ENCODE data around the gene CALR3.
"Not testable (repeated sequence)": the region's sequence is repeated elsewhere in the genome, so short reads cannot be mapped to it uniquely, and the experiment has no call there.

CALR3 gene

GRCh38 chr19:16496613-16496983 is 631 bp upstream of the CALR3 start:
- H4K12ac ChIP-seq (ENCODE audit: low read depth, low read length): peak overlapping the region; percentile 83
- peak overlapping the region; percentile 81 for H3K4me3 ChIP-seq (ENCODE audit: low read depth, low read length)
- H4K91ac ChIP-seq (ENCODE audit: low read depth, low read length): peak overlapping the region; percentile 82
- peaks cover 6% of the 10 kb centered on the region for H3K79me2 ChIP-seq (ENCODE audit: control insufficient read depth, insufficient read depth, low read length, poor library complexity)
- H2BK120ac ChIP-seq (ENCODE audit: insufficient read depth, low read length, poor library complexity): no peak overlapping the region
- H3K79me1 ChIP-seq (ENCODE audit: low read length): peaks cover 6% of the 10 kb centered on the region
- H3K14ac ChIP-seq (ENCODE audit: low read length): peak overlapping the region; percentile 59
- H3K18ac ChIP-seq (ENCODE audit: low read length): peak overlapping the region; percentile 57
- H3K23ac ChIP-seq (ENCODE audit: low read length): no peak overlapping the region
- no CpG with 5 or more reads among the region's 16 CpGs for WGBS (ENCODE audit: extremely low coverage, insufficient coverage, insufficient read length)
- DNase-seq: peak; percentile 77 to 86
- H3K9me3 ChIP-seq (ENCODE audit: insufficient read depth, low read depth, low read length): peaks cover 2% of the 10 kb centered on the region
- H4K8ac ChIP-seq (ENCODE audit: low read depth, low read length): peak overlapping the region; percentile 97
- H2BK12ac ChIP-seq (ENCODE audit: low read length): no peak overlapping the region
- peaks cover 0 to 4% of the 10 kb centered on the region in 2 experiments for H3K36me3 ChIP-seq (ENCODE audit: control insufficient read depth in 1 of 2, insufficient read depth in 2 of 2, low read length in 2 of 2)
- H2AFZ ChIP-seq (ENCODE audit: insufficient read depth, low read length, poor library complexity): peak overlapping the region; percentile 94
- H3K27ac ChIP-seq (ENCODE audit: low read depth, low read length): no peak overlapping the region
- H3K9ac ChIP-seq (ENCODE audit: low read length): peak overlapping the region; percentile 11
- peak overlapping the region; percentile 65 for H3K4ac ChIP-seq (ENCODE audit: low read depth, low read length)
- no peak overlapping the region for H2BK5ac ChIP-seq (ENCODE audit: low read depth, low read length, poor library complexity)
- H3K27me3 ChIP-seq (ENCODE audit: insufficient read depth, low read length): no peaks in the 10 kb centered on the region
- H3K4me1 ChIP-seq (ENCODE audit: control insufficient read depth in 1 of 2, insufficient read depth in 2 of 2, low read length in 2 of 2): peaks cover 2 to 5% of the 10 kb centered on the region in 2 experiments
- no peak overlapping the region for H2AK5ac ChIP-seq (ENCODE audit: low read length)
- peak overlapping the region; percentile 74 for H3K4me2 ChIP-seq (ENCODE audit: low read length)

- not testable (repeated sequence) for H3K4me3 ChIP-seq (ENCODE audit: low read depth, low read length); H3K14ac ChIP-seq (ENCODE audit: low read length); H4K91ac ChIP-seq (ENCODE audit: low read depth, low read length); H3K18ac ChIP-seq (ENCODE audit: low read length); H3K9me3 ChIP-seq (ENCODE audit: insufficient read depth, low read depth, low read length); H3K9ac ChIP-seq (ENCODE audit: low read length); H3K36me3 ChIP-seq (ENCODE audit: control insufficient read depth in 1 of 2, insufficient read depth in 2 of 2, low read length in 2 of 2); H3K79me2 ChIP-seq (ENCODE audit: control insufficient read depth, insufficient read depth, low read length, poor library complexity); H3K79me1 ChIP-seq (ENCODE audit: low read length); H4K8ac ChIP-seq (ENCODE audit: low read depth, low read length); H2AK5ac ChIP-seq (ENCODE audit: low read length); H4K12ac ChIP-seq (ENCODE audit: low read depth, low read length); H3K23ac ChIP-seq (ENCODE audit: low read length); H3K4me1 ChIP-seq (ENCODE audit: control insufficient read depth in 1 of 2, insufficient read depth in 2 of 2, low read length in 2 of 2); H3K4me2 ChIP-seq (ENCODE audit: low read length); H3K27me3 ChIP-seq (ENCODE audit: insufficient read depth, low read length); H3K4ac ChIP-seq (ENCODE audit: low read depth, low read length); H3K27ac ChIP-seq (ENCODE audit: low read depth, low read length); H2AFZ ChIP-seq (ENCODE audit: insufficient read depth, low read length, poor library complexity); H2BK5ac ChIP-seq (ENCODE audit: low read depth, low read length, poor library complexity); H2BK120ac ChIP-seq (ENCODE audit: insufficient read depth, low read length, poor library complexity); H2BK12ac ChIP-seq (ENCODE audit: low read length)
- no CpG with 5 or more reads among the region's 4 CpGs for WGBS (ENCODE audit: extremely low coverage, insufficient coverage, insufficient read length)
- peak; percentile 48 to 83 for DNase-seq
Observed at GRCh38 chr19:16486476-16486875, 9.5 kb downstream of the CALR3 start.

GRCh38 chr19:16482745-16483144 is 13.2 kb downstream of the CALR3 start:
- H3K79me1 ChIP-seq (ENCODE audit: low read length): no peaks in the 10 kb centered on the region
- H2BK120ac ChIP-seq (ENCODE audit: insufficient read depth, low read length, poor library complexity): no peak overlapping the region
- H3K9ac ChIP-seq (ENCODE audit: low read length): no peak overlapping the region
- no peaks in the 10 kb centered on the region for H3K27me3 ChIP-seq (ENCODE audit: insufficient read depth, low read length)
- H3K4ac ChIP-seq (ENCODE audit: low read depth, low read length): no peak overlapping the region
- no peak overlapping the region for H2BK5ac ChIP-seq (ENCODE audit: low read depth, low read length, poor library complexity)
- no peak overlapping the region for H3K4me3 ChIP-seq (ENCODE audit: low read depth, low read length)
- DNase-seq: no peak
- no peak overlapping the region for H4K12ac ChIP-seq (ENCODE audit: low read depth, low read length)
- no peak overlapping the region for H3K14ac ChIP-seq (ENCODE audit: low read length)
- H2AK5ac ChIP-seq (ENCODE audit: low read length): no peak overlapping the region
- no peaks in the 10 kb centered on the region for H3K79me2 ChIP-seq (ENCODE audit: control insufficient read depth, insufficient read depth, low read length, poor library complexity)
- no peak overlapping the region for H3K27ac ChIP-seq (ENCODE audit: low read depth, low read length)
- no CpG with 5 or more reads among the region's 7 CpGs for WGBS (ENCODE audit: extremely low coverage, insufficient coverage, insufficient read length)
- H3K36me3 ChIP-seq (ENCODE audit: control insufficient read depth in 1 of 2, insufficient read depth in 2 of 2, low read length in 2 of 2): no peaks in the 10 kb centered on the region
- H2BK12ac ChIP-seq (ENCODE audit: low read length): no peak overlapping the region
- no peaks in the 10 kb centered on the region for H3K4me1 ChIP-seq (ENCODE audit: control insufficient read depth in 1 of 2, insufficient read depth in 2 of 2, low read length in 2 of 2)
- no peak overlapping the region for H2AFZ ChIP-seq (ENCODE audit: insufficient read depth, low read length, poor library complexity)
- no peaks in the 10 kb centered on the region for H3K9me3 ChIP-seq (ENCODE audit: insufficient read depth, low read depth, low read length)
- no peak overlapping the region for H3K23ac ChIP-seq (ENCODE audit: low read length)
- no peak overlapping the region for H4K91ac ChIP-seq (ENCODE audit: low read depth, low read length)
- H3K4me2 ChIP-seq (ENCODE audit: low read length): no peak overlapping the region
- no peak overlapping the region for H4K8ac ChIP-seq (ENCODE audit: low read depth, low read length)
- no peak overlapping the region for H3K18ac ChIP-seq (ENCODE audit: low read length)

- WGBS (ENCODE audit: extremely low coverage, insufficient coverage, insufficient read length): no CpG with 5 or more reads among the region's 1 CpG
- peaks cover under 1% of the 10 kb centered on the region for H3K79me2 ChIP-seq (ENCODE audit: control insufficient read depth, insufficient read depth, low read length, poor library complexity)
- H4K8ac ChIP-seq (ENCODE audit: low read depth, low read length): no peak overlapping the region
- no peak overlapping the region for H3K4me3 ChIP-seq (ENCODE audit: low read depth, low read length)
- no peak overlapping the region for H3K14ac ChIP-seq (ENCODE audit: low read length)
- no peak overlapping the region for H3K27ac ChIP-seq (ENCODE audit: low read depth, low read length)
- no peak overlapping the region for H2BK12ac ChIP-seq (ENCODE audit: low read length)
- H3K4me1 ChIP-seq (ENCODE audit: control insufficient read depth in 1 of 2, insufficient read depth in 2 of 2, low read length in 2 of 2): peaks cover under 1 to 6% of the 10 kb centered on the region in 2 experiments
- H3K79me1 ChIP-seq (ENCODE audit: low read length): peaks cover under 1% of the 10 kb centered on the region
- no peak overlapping the region for H2AK5ac ChIP-seq (ENCODE audit: low read length)
- H2BK120ac ChIP-seq (ENCODE audit: insufficient read depth, low read length, poor library complexity): no peak overlapping the region
- no peak overlapping the region for H3K18ac ChIP-seq (ENCODE audit: low read length)
- no peak overlapping the region for H2AFZ ChIP-seq (ENCODE audit: insufficient read depth, low read length, poor library complexity)
- H3K9ac ChIP-seq (ENCODE audit: low read length): no peak overlapping the region
- H3K27me3 ChIP-seq (ENCODE audit: insufficient read depth, low read length): no peaks in the 10 kb centered on the region
- DNase-seq: peak; percentile 94 to 96
- H4K91ac ChIP-seq (ENCODE audit: low read depth, low read length): no peak overlapping the region
- H3K36me3 ChIP-seq (ENCODE audit: control insufficient read depth in 1 of 2, insufficient read depth in 2 of 2, low read length in 2 of 2): no peaks in the 10 kb centered on the region
- H4K12ac ChIP-seq (ENCODE audit: low read depth, low read length): no peak overlapping the region
- H3K4ac ChIP-seq (ENCODE audit: low read depth, low read length): no peak overlapping the region
- H3K9me3 ChIP-seq (ENCODE audit: insufficient read depth, low read depth, low read length): no peaks in the 10 kb centered on the region
- H3K23ac ChIP-seq (ENCODE audit: low read length): no peak overlapping the region
- H2BK5ac ChIP-seq (ENCODE audit: low read depth, low read length, poor library complexity): no peak overlapping the region
- no peak overlapping the region for H3K4me2 ChIP-seq (ENCODE audit: low read length)
Observed at GRCh38 chr19:16477311-16477710, 18.7 kb downstream of the CALR3 start.
